Measurements from ENCODE around the gene MYO9A. TPM values are rescaled to one million over a fixed set of nuclear protein-coding genes. Genes with fewer than 3 reads are reported as not detected.
"Not testable (repeated sequence)": the region's sequence is repeated elsewhere in the genome, so short reads cannot be mapped to it uniquely, and the experiment has no call there.

Gene MYO9A
- total RNA-seq, 2 donors from 2014 or later: 34.9 to 36.4 TPM

- peaks cover 3% of the 10 kb centered on the region for H3K4me1 Mint-ChIP-seq
- no peak overlapping the region for H3K27ac ChIP-seq (ENCODE audit: low read depth, low read length)
- H3K9ac ChIP-seq (ENCODE audit: extremely low read depth, low read length, poor library complexity, severe bottlenecking): no peak overlapping the region
- no peaks in the 10 kb centered on the region for H3K27me3 ChIP-seq (ENCODE audit: control insufficient read depth, insufficient read depth, low read length, poor library complexity, severe bottlenecking)
- TF ChIP-seq, protein P1, sequence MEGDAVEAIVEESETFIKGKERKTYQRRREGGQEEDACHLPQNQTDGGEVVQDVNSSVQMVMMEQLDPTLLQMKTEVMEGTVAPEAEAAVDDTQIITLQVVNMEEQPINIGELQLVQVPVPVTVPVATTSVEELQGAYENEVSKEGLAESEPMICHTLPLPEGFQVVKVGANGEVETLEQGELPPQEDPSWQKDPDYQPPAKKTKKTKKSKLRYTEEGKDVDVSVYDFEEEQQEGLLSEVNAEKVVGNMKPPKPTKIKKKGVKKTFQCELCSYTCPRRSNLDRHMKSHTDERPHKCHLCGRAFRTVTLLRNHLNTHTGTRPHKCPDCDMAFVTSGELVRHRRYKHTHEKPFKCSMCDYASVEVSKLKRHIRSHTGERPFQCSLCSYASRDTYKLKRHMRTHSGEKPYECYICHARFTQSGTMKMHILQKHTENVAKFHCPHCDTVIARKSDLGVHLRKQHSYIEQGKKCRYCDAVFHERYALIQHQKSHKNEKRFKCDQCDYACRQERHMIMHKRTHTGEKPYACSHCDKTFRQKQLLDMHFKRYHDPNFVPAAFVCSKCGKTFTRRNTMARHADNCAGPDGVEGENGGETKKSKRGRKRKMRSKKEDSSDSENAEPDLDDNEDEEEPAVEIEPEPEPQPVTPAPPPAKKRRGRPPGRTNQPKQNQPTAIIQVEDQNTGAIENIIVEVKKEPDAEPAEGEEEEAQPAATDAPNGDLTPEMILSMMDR (conservative IDR thresholded peaks at IDR 0.05): no peak
- H3K36me3 ChIP-seq (ENCODE audit: control insufficient read depth, insufficient read depth, low read length): no peaks in the 10 kb centered on the region
- H3K4me1 ChIP-seq (ENCODE audit: control insufficient read depth, insufficient read depth, low read length): no peaks in the 10 kb centered on the region
- H3K9me3 ChIP-seq (ENCODE audit: control insufficient read depth, low read length): no peaks in the 10 kb centered on the region
- peaks cover under 1% of the 10 kb centered on the region for H3K36me3 Mint-ChIP-seq (ENCODE audit: low read depth)
- no peak overlapping the region for H3K4me3 Mint-ChIP-seq
- WGBS, 2 experiments (ENCODE audit: insufficient coverage in 1 of 2, insufficient read length in 1 of 2): 93 to 96% methylated on average over 3 of the region's 3 CpGs
- no peak overlapping the region for H3K27ac Mint-ChIP-seq
- peaks cover 2% of the 10 kb centered on the region for H3K9me3 Mint-ChIP-seq
- no peaks in the 10 kb centered on the region for H3K27me3 Mint-ChIP-seq (ENCODE audit: insufficient read depth)
- H3K4me3 ChIP-seq (ENCODE audit: low read length): no peak overlapping the region
- no peak for DNase-seq
Measured at GRCh38 chr15:72105111-72105510, 12.8 kb downstream of the MYO9A start.

- not testable (repeated sequence) for H3K9ac ChIP-seq (ENCODE audit: extremely low read depth, low read length, poor library complexity, severe bottlenecking); H3K27me3 Mint-ChIP-seq (ENCODE audit: insufficient read depth); DNase-seq; H3K4me1 Mint-ChIP-seq; H3K4me1 ChIP-seq (ENCODE audit: control insufficient read depth, insufficient read depth, low read length); H3K4me3 Mint-ChIP-seq; H3K36me3 ChIP-seq (ENCODE audit: control insufficient read depth, insufficient read depth, low read length); H3K27me3 ChIP-seq (ENCODE audit: control insufficient read depth, insufficient read depth, low read length, poor library complexity, severe bottlenecking); H3K27ac Mint-ChIP-seq; H3K27ac ChIP-seq (ENCODE audit: low read depth, low read length); H3K4me3 ChIP-seq (ENCODE audit: low read length)
- H3K9me3 ChIP-seq (ENCODE audit: control insufficient read depth, low read length): peaks cover 13% of the 10 kb centered on the region
- peaks cover 20% of the 10 kb centered on the region for H3K9me3 Mint-ChIP-seq
- 99% methylated on average over 12 of the region's 33 CpGs; no CpG with 5 or more reads in 1 of the 2 experiments for WGBS, 2 experiments (ENCODE audit: insufficient coverage in 1 of 2, insufficient read length in 1 of 2)
- H3K36me3 Mint-ChIP-seq (ENCODE audit: low read depth): peaks cover 16% of the 10 kb centered on the region
Measured at GRCh38 chr15:72100551-72100950, 17.4 kb downstream of the MYO9A start.

DNA sequence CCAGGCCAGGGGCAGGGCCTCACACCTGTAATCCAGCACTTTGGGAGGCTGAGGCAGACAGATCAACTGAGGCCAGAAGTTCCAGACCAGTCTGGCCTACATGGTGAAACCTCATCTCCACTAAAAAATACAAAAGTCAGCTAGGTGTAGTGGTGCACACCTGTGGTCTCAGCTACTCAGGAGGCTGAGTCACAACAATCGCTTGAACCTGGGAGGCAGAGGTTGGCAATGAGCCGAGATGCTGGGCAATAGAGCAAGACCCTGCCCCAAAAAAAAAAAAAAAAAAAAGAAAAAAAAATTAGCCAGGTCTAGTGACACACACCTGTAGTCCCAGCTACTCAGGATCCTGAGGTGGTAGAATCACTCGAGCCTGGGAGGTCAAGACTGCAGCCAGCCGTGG lies 18.8 kb downstream of the MYO9A start:
- Mint-ChIP-seq H3K4me3 (no peak overlapping the region), H3K27ac (no peak overlapping the region), H3K27me3 (ENCODE audit: insufficient read depth) (no peaks in the 10 kb centered on the region), H3K4me1 (no peaks in the 10 kb centered on the region), H3K9me3 (peaks cover 20% of the 10 kb centered on the region), H3K36me3 (ENCODE audit: low read depth) (peaks cover 16% of the 10 kb centered on the region)
- no peak overlapping the region for H3K9ac ChIP-seq (ENCODE audit: extremely low read depth, low read length, poor library complexity, severe bottlenecking)
- no peak overlapping the region for H3K4me3 ChIP-seq (ENCODE audit: low read length)
- no peak overlapping the region for H3K27ac ChIP-seq (ENCODE audit: low read depth, low read length)
- WGBS, 2 experiments (ENCODE audit: insufficient coverage in 1 of 2, insufficient read length in 1 of 2): 82 to 94% methylated on average over 2 to 4 of the region's 4 CpGs
- H3K4me1 ChIP-seq (ENCODE audit: control insufficient read depth, insufficient read depth, low read length): no peaks in the 10 kb centered on the region
- DNase-seq: no peak
- H3K9me3 ChIP-seq (ENCODE audit: control insufficient read depth, low read length): peaks cover 13% of the 10 kb centered on the region
- TF ChIP-seq, protein P1 (conservative IDR thresholded peaks at IDR 0.05): no peak
- H3K36me3 ChIP-seq (ENCODE audit: control insufficient read depth, insufficient read depth, low read length): peaks cover 10% of the 10 kb centered on the region
- H3K27me3 ChIP-seq (ENCODE audit: control insufficient read depth, insufficient read depth, low read length, poor library complexity, severe bottlenecking): no peaks in the 10 kb centered on the region

- no peaks in the 10 kb centered on the region for H3K27me3 ChIP-seq (ENCODE audit: control insufficient read depth, insufficient read depth, low read length, poor library complexity, severe bottlenecking)
- no peak overlapping the region for H3K9ac ChIP-seq (ENCODE audit: extremely low read depth, low read length, poor library complexity, severe bottlenecking)
- Mint-ChIP-seq H3K36me3 (ENCODE audit: low read depth) (peaks cover 16% of the 10 kb centered on the region), H3K4me3 (no peak overlapping the region), H3K4me1 (no peaks in the 10 kb centered on the region), H3K27me3 (ENCODE audit: insufficient read depth) (no peaks in the 10 kb centered on the region), H3K27ac (no peak overlapping the region), H3K9me3 (peaks cover 20% of the 10 kb centered on the region)
- H3K4me1 ChIP-seq (ENCODE audit: control insufficient read depth, insufficient read depth, low read length): no peaks in the 10 kb centered on the region
- H3K4me3 ChIP-seq (ENCODE audit: low read length): no peak overlapping the region
- no peak overlapping the region for H3K27ac ChIP-seq (ENCODE audit: low read depth, low read length)
- DNase-seq: no peak
- TF ChIP-seq, protein P1 (conservative IDR thresholded peaks at IDR 0.05): no peak
- H3K36me3 ChIP-seq (ENCODE audit: control insufficient read depth, insufficient read depth, low read length): peaks cover 10% of the 10 kb centered on the region
- H3K9me3 ChIP-seq (ENCODE audit: control insufficient read depth, low read length): peaks cover 13% of the 10 kb centered on the region
Measured at GRCh38 chr15:72098040-72098439, 19.9 kb downstream of the MYO9A start.

All from endodermal cell (in vitro differentiated cells).